ENCODE measurements around the gene PRPSAP1.

PRPSAP1 gene

DNA sequence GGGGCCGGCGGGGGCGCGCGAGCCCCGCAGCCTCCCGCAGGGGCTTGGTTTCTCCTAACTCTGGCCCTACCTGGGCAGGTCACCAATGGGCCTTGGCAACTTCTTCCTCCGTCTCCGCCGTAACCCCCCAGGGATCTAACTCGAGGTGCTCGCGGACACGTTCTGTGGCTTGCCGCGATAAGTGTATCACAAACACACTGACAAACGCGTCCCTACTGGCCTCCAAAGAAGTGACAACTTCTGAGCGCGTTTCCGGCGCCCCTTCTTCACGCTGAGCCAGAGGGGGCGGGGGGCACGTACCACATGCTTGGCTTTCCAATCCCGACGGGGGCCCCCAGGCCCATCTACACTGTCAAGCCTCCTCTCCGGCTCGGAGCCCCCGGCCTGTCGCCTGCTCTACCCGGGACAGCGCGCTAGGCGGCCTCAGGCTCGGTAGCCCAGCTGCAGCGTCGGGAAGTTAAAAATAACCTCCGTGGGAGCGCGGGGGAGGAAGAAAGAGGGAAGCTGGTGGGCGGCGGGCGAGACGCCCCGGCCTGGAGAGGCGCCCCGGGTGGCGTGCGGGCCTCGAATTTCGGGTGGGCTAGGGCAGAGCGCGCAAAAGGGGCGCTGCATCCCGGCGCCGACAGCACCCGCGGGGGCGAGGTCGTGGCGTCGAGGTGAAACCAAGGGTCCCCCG, 30.0 kb upstream of the PRPSAP1 start:
- peak in 1 of 2 donors; percentile 35 for DNase-seq (ENCODE audit: low read depth in 2 of 2)

DNA sequence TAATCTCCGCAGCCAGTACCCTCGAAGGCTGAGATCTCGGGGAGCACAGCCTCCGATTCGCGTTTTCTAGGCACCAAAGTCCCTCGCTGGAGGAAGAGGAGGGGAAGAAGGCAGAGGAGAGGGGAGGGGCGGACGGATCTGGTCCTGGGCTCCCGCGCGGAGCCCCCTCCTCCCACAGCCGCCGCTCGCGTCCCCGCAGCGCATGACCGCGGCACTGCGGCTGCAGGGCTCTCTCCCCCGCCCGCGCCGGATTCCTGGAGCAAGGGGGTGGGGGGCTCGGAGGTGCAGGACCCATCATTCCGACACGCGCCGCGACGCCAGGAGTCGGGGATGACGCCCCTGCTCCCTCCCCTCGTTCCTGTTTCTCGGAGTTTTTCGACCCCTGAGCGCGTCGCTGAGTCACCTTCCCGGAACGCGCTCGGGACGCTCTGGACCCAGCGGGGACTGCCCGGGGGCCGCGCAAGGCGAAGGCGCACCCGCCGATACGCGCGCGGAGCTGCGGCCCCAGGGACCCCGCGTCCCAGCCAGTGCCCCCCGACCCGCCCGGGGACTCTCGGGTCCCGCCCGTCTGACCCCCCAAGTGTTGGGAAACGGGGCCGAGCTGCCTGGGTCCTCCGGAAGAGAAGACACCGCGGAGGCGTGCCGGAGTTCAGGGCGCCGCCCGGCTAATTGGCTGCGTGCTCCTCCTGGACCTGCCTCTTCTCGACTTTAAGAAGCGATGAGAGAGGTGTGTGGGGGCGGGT, 29.3 kb upstream of the PRPSAP1 start:
- peak; percentile 30 to 46 for DNase-seq (ENCODE audit: low read depth in 2 of 2)

DNA sequence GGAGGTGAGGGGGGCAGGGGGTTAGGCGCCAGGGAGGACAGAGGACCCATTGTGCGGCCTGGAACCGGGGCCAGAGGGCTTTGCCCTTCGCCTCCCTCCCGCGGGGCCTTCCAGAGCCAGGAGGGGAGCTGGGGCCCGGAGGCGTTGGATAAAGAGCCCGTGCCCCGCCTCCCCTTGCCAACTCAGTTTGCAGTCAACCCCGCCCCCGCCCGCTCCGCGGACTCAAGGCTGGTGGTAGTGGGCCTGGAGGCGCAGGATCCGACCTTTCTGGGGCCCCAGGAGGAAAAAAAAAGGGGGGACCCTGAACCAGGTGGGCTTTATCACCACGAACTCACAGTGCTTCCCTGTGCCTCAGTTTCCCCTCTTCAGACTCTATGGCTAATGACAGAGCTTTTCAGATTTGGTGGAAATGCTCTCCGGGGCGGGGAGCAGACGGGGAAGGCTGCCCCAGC, 28.7 kb upstream of the PRPSAP1 start:
- DNase-seq (ENCODE audit: low read depth in 2 of 2): peak in 1 of 2 donors; percentile 13

- no peak for DNase-seq (ENCODE audit: low read depth in 2 of 2)
Measured at GRCh38 chr17:76381633-76382350, 28.1 kb upstream of the PRPSAP1 start.

- DNase-seq (ENCODE audit: low read depth in 2 of 2): no peak
Measured at GRCh38 chr17:76379646-76380376, 26.1 kb upstream of the PRPSAP1 start.

DNA sequence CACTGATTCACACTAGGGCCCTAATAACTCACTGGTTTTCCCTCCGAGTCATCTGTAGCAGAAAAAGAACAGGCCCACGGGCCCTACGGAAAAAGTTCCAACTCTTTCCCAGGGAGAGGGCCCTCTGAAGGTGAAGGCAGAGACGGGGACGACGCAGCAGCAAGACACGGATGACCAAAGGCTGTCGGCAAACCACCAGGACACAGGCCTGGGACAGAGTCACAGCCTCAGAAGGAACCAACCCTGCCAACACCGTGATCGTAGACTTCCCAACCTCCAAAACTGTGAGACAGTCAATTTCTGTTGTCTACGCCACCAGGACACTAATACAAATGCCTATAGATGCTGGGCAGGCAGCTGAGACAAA, 25.5 kb upstream of the PRPSAP1 start:
- DNase-seq (ENCODE audit: low read depth in 2 of 2): no peak

DNA sequence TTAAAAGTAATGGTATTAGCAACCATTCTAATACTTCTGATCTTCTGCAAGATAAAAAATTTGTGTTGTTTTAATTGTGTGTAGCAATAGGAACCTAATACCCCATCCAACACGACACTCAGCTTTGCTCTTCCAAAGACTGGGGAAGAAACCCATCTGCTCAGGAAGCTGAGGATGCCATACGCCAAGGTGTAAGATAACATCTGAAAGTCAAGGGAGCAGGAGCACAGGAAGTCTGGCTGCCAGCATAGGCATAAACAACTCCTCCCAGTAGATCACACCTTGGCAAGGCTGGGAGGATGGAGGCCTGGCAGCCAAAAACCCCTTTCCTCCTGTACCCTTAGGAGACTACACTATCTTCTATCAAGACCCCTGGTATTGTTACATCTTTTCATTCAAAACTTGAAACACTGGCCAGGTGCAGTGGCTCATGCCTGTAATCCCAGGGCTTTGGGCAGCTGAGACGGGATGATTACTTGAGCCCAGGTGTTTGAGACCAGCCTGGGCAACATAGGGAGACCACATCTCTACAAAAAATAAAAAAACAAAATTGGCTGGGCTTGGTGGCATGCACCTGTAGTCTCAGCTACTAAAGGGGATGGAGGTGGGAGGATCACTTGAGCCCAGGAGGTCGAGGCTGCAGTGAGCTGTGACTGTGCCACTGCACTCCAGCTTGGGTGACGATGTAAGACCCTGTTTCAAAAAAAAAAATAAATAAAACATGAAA, 25.0 kb upstream of the PRPSAP1 start:
- DNase-seq (ENCODE audit: low read depth in 2 of 2): no peak

DNA sequence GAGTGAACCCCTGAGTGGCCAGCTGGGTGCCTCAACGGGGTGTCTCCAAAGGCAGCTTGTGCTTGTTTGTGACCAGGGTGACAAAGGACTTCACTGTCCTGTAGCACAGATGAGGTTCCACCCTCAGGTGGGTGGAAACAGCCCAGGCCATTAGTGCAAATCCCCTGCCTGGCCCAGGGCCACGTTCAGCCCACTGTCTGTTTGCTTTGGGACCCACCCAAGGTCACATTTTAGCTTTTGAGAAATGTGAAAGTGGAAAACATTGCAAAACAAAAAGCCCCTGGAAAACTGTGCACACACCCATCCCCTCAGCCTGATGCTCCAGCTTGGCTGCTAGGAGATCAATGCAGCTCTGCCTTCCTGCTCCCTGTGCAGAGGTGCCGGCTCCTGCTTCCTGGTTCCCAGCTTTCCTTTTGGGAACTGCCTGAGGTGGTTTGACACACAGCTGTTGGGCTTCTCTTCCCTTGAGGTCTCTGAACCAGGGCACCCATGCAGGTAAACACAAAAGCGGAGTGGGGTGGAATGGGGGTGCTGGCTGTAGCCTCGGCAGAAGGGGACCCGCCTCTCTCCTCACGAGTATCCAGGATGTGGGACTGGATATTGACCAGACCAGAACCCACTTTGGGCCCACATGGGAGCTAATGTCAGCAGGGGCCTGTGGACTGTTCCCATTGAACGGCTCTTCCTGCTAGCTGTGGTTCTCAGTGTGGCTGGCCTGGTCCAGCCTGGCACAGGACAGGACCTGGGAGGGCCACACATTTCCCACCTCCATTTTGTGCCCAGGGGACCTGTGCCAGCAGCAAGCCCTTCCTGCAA, 22.8 kb upstream of the PRPSAP1 start:
- DNase-seq (ENCODE audit: low read depth in 2 of 2): no peak

DNA sequence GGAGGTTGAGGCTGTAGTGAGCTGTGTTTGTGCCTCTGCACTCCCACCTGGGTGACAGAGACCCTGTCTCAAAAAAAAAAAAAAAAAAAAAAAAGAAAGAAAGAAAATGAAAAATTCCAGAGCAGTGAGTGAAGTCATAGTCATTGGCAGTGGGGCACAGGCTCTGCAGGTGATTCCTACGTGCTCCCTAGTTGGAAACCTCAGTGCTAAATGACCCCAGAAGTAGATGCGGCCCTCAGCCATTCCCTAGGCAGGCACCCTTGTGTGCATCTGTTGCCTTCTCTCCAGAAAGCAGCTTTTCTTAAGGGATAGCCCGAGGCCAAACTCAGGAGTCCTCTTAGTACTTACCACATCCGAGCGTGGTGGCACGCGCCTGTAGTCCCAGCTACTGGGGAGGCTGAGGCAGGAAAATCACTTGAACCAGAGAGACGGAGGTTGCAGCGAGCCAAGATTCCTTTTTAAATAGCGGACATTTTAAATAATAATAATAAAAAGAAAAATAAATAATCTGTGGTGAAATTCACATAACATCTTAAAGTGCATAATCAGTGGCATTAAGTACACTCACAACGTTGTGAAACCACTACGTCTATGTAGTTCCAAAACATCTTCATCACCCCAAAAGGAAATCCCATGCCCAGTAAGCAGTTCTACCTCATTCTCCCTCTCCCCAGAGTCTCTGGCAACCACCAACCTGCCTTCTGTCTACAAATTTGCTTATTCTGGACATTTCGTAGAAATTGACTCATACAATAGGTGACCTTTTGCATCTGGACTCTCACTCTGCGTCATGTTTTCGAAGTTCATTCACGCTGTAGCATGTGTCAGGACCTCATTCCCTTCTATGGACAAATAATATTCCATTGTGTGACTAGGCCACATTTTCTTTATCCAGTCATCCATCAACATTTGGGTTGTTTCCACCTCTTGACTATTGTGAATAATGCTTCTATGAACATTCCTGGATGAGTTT, 18.2 kb upstream of the PRPSAP1 start:
- no peak for DNase-seq (ENCODE audit: low read depth in 2 of 2)

GRCh38 chr17:76370261-76370993, 16.7 kb upstream of the PRPSAP1 start:
- DNase-seq (ENCODE audit: low read depth in 2 of 2): no peak

GRCh38 chr17:76369804-76370203, 16.1 kb upstream of the PRPSAP1 start:
- DNase-seq (ENCODE audit: low read depth in 2 of 2): no peak

- DNase-seq (ENCODE audit: low read depth in 2 of 2): no peak
Measured at GRCh38 chr17:76369379-76369778, 15.7 kb upstream of the PRPSAP1 start.

- DNase-seq (ENCODE audit: low read depth in 2 of 2): no peak
Measured at GRCh38 chr17:76368545-76368944, 14.8 kb upstream of the PRPSAP1 start.

DNA sequence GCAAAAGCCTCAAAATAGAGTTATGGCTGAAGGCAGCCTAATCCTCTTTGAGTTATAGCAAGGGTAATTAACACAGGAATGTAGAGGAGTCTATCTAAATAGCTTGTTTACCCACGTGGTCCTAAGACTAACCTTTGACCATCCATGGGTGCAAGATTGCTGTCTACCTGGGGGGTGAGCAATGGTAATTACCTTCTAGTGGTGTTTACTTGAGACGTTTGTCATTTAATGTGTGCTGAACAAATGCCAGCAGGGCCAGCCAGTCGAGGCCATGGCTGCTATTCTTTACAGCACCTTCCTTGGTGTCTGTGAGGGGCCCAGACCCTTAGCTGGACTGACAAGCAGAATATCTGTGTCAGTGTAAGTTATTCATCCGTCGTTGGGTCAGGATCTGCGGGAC, 13.9 kb upstream of the PRPSAP1 start:
- DNase-seq (ENCODE audit: low read depth in 2 of 2): no peak

- DNase-seq (ENCODE audit: low read depth in 2 of 2): no peak
Measured at GRCh38 chr17:76366247-76366646, 12.5 kb upstream of the PRPSAP1 start.

DNA sequence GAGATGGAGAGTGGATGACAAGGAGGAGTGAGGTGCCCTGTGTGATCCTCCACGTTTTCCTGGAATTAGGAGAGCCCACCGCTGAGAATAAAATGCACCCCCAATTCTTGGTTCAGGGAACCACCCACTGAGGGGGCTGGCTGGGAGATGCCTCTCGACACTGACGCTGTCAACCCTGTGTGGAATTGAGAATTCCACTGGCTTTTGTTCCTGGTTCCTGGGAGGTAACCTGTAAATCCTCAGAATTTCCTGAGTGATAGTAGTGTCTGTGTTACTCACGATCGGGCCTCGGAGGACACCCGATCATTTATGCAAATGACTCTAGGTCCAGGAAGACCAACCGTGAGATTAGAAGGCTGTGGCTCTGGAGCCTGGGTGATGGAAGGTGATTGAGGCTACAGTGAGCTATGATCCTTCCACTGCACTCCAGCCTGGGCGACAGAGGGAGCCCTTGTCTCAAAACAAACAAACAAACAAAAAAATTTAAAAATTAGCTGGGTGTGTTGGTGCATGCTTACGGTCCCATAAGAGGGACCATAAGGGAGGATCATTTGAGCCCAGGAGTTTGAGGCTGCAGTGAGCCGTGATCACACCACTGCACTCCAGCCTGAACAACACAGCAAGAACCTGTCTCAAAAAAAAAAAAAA, 11.7 kb upstream of the PRPSAP1 start:
- DNase-seq (ENCODE audit: low read depth in 2 of 2): no peak

DNA sequence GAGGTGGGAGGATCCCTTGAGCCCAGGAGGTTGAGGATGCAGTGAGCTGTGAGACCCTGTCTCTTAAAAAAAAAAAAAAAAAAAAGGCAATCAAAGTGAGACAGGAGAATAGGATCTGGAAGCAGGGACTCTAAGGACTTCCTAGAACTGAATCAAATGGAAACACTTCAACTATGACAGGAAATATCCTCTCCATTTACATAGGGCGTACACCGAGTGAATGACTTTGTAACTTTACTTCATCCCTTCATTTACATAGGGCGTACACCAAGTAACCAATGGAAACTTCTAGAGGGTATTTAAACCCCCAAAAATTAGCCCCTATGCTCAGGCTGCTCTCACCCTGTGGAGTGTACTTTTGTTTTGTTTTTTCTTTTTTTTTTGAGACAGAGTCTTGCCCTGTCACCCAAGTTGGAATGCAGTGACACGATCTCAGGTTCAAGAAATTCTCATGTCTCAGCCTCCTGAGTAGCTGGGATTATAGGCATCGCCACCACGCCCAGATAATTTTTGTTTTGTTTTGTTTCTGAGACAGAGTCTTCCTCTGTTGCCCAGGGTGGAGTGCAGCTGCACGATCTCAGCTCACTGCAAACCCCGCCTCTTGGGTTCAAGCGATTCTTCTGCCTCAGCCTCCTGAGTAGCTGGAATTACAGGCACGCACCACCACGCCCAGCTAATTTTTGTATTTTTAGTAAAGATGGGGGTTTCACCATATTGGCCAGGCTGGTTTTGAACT, 9.6 kb upstream of the PRPSAP1 start:
- DNase-seq (ENCODE audit: low read depth in 2 of 2): no peak

Measured in stimulated activated CD8-positive, alpha-beta memory T cell treated with anti-CD3 and anti-CD28 coated beads, Interleukin-15, amount 100 ng/mL, for 4 hours (primary cell).